ENCODE results near the gene GFY. TPM values are rescaled to one million over a fixed set of nuclear protein-coding genes. Genes with fewer than 3 reads are reported as not detected.

GFY gene
- total and polyA plus RNA-seq, 2 donors from 2014 or later = not detected

- no peaks in the 10 kb centered on the region for H3K27me3 ChIP-seq (ENCODE audit: control insufficient read depth, insufficient read depth, low read length)
- H3K9me3 ChIP-seq (ENCODE audit: control insufficient read depth in 2 of 3, insufficient read depth in 1 of 3, low read length in 3 of 3) = no peaks in the 10 kb centered on the region
- intact Hi-C loops (cut with DNase I) = loop anchor here (10.0 kb wide), 1 partner anchor 51 kb away; the partner anchor contains the start of gene SLC17A7
- no peak overlapping the region for H3K27ac ChIP-seq (ENCODE audit: low read depth in 2 of 2, low read length in 2 of 2)
- TF ChIP-seq CTCF (IDR thresholded peaks at IDR 0.05; ENCODE audit: borderline replicate concordance, extremely low read depth, insufficient read depth) = no peak
- H3K4me3 ChIP-seq (ENCODE audit: low read length in 3 of 3) = no peak overlapping the region
- no peak for FAIRE-seq
- H3K36me3 ChIP-seq (ENCODE audit: control insufficient read depth in 2 of 3, insufficient read depth in 3 of 3, low read length in 3 of 3) = no peaks in the 10 kb centered on the region
- no peak overlapping the region for H3K9ac ChIP-seq (ENCODE audit: low read length in 3 of 3)
- no peak for DNase-seq
- no peaks in the 10 kb centered on the region for H3K4me1 ChIP-seq (ENCODE audit: control insufficient read depth in 2 of 3, insufficient read depth in 2 of 3, low read depth in 1 of 3, low read length in 3 of 3)
Measured at GRCh38 chr19:49393881-49394280, 31.3 kb upstream of the GFY start.

GRCh38 chr19:49395581-49396407, 29.4 kb upstream of the GFY start:
- H3K9ac ChIP-seq (ENCODE audit: low read length in 3 of 3) = no peak overlapping the region
- H3K9me3 ChIP-seq (ENCODE audit: control insufficient read depth in 2 of 3, insufficient read depth in 1 of 3, low read length in 3 of 3) = no peaks in the 10 kb centered on the region
- no peak for FAIRE-seq
- no peaks in the 10 kb centered on the region for H3K36me3 ChIP-seq (ENCODE audit: control insufficient read depth in 2 of 3, insufficient read depth in 3 of 3, low read length in 3 of 3)
- no peaks in the 10 kb centered on the region for H3K27me3 ChIP-seq (ENCODE audit: control insufficient read depth, insufficient read depth, low read length)
- no peak for TF ChIP-seq CTCF (IDR thresholded peaks at IDR 0.05; ENCODE audit: borderline replicate concordance, extremely low read depth, insufficient read depth)
- H3K4me3 ChIP-seq (ENCODE audit: low read length in 3 of 3) = no peak overlapping the region
- no peak for DNase-seq
- no peak overlapping the region for H3K27ac ChIP-seq (ENCODE audit: low read depth in 2 of 2, low read length in 2 of 2)
- no peaks in the 10 kb centered on the region for H3K4me1 ChIP-seq (ENCODE audit: control insufficient read depth in 2 of 3, insufficient read depth in 2 of 3, low read depth in 1 of 3, low read length in 3 of 3)
- intact Hi-C loops (cut with DNase I) = loop anchor here (10.0 kb wide), 1 partner anchor 49 kb away; the partner anchor contains the start of gene SLC17A7

- FAIRE-seq = no peak
- intact Hi-C loops (cut with DNase I) = loop anchor here (10.0 kb wide), 1 partner anchor 48 kb away; the partner anchor contains the start of gene SLC17A7
- H3K9me3 ChIP-seq (ENCODE audit: control insufficient read depth in 2 of 3, insufficient read depth in 1 of 3, low read length in 3 of 3) = no peaks in the 10 kb centered on the region
- no peak overlapping the region for H3K4me3 ChIP-seq (ENCODE audit: low read length in 3 of 3)
- no peaks in the 10 kb centered on the region for H3K4me1 ChIP-seq (ENCODE audit: control insufficient read depth in 2 of 3, insufficient read depth in 2 of 3, low read depth in 1 of 3, low read length in 3 of 3)
- no peak for TF ChIP-seq CTCF (IDR thresholded peaks at IDR 0.05; ENCODE audit: borderline replicate concordance, extremely low read depth, insufficient read depth)
- no peaks in the 10 kb centered on the region for H3K36me3 ChIP-seq (ENCODE audit: control insufficient read depth in 2 of 3, insufficient read depth in 3 of 3, low read length in 3 of 3)
- no peak for DNase-seq
- no peak overlapping the region for H3K9ac ChIP-seq (ENCODE audit: low read length in 3 of 3)
- H3K27me3 ChIP-seq (ENCODE audit: control insufficient read depth, insufficient read depth, low read length) = no peaks in the 10 kb centered on the region
- no peak overlapping the region for H3K27ac ChIP-seq (ENCODE audit: low read depth in 2 of 2, low read length in 2 of 2)
Measured at GRCh38 chr19:49396738-49397505, 28.3 kb upstream of the GFY start.

Measured in kidney (tissue), 14 donors.